Germinal center (tissue), 1 donor: Measurements from ENCODE around the gene IL22RA1.

ENCODE experiments used
- DNase-seq: peaks from one replicate; pipeline ENCODE4 v3.0.0; 2012; ENCODE audit warnings: mixed read lengths, low spot score

IL22RA1 gene

GRCh38 chr1:24167008-24167407, 24.1 kb upstream of the IL22RA1 start:
- no peak for DNase-seq

GRCh38 chr1:24165500-24165899, 22.6 kb upstream of the IL22RA1 start:
- DNase-seq: no peak

- DNase-seq: no peak
These were observed 21.1 kb upstream of the IL22RA1 start for GRCh38 chr1:24164004-24164403.

- no peak for DNase-seq
These were observed 19.3 kb upstream of the IL22RA1 start for GRCh38 chr1:24162201-24162600.

GRCh38 chr1:24161270-24161669, 18.3 kb upstream of the IL22RA1 start:
- no peak for DNase-seq

- DNase-seq: no peak
These were observed 16.4 kb upstream of the IL22RA1 start for GRCh38 chr1:24159366-24159765.

- DNase-seq: no peak
These were observed 15.1 kb upstream of the IL22RA1 start for GRCh38 chr1:24157918-24158481.

GRCh38 chr1:24156542-24157260, 13.8 kb upstream of the IL22RA1 start:
- no peak for DNase-seq

- DNase-seq: no peak
These were observed 12.3 kb upstream of the IL22RA1 start for GRCh38 chr1:24155011-24155782.

GRCh38 chr1:24154215-24154614, 11.3 kb upstream of the IL22RA1 start:
- DNase-seq: no peak

- DNase-seq: no peak
These were observed 9.9 kb upstream of the IL22RA1 start for GRCh38 chr1:24152631-24153494.

- no peak for DNase-seq
These were observed 8.2 kb upstream of the IL22RA1 start for GRCh38 chr1:24151175-24151533.

- peak; percentile 84 for DNase-seq
These were observed 7.6 kb upstream of the IL22RA1 start for GRCh38 chr1:24150234-24151174.

GRCh38 chr1:24149866-24150233, 6.9 kb upstream of the IL22RA1 start:
- no peak for DNase-seq

GRCh38 chr1:24147816-24148215, 4.9 kb upstream of the IL22RA1 start:
- no peak for DNase-seq

- DNase-seq: no peak
These were observed 4.3 kb upstream of the IL22RA1 start for GRCh38 chr1:24147194-24147593.

GRCh38 chr1:24141311-24141997, 1.5 kb downstream of the IL22RA1 start:
- DNase-seq: no peak

- DNase-seq: no peak
These were observed 2.2 kb downstream of the IL22RA1 start for GRCh38 chr1:24140741-24141181.

GRCh38 chr1:24139841-24140425, 3.0 kb downstream of the IL22RA1 start:
- DNase-seq: no peak

GRCh38 chr1:24139222-24139489, 3.8 kb downstream of the IL22RA1 start:
- DNase-seq: no peak
